ENCODE results near the gene EFNB2. TPM values are rescaled to one million over a fixed set of nuclear protein-coding genes. Genes with fewer than 3 reads are reported as not detected.

Gene EFNB2
- total RNA-seq, 2 experiments from 2014 or later, result 0.05 to 0.14 TPM

- POLR2A ChIA-PET, result no interaction called here
These were observed 13.3 kb downstream of the EFNB2 start for GRCh38 chr13:106522112-106522705.

GRCh38 chr13:106521095-106521799 lies 14.2 kb downstream of the EFNB2 start:
- DNase-seq (no peak), ATAC-seq (no peak)
- Mint-ChIP-seq H3K27me3 (peaks cover 9% of the 10 kb centered on the region), H3K4me1 (no peaks in the 10 kb centered on the region), H3K9me3 (ENCODE audit: low read depth) (no peaks in the 10 kb centered on the region), H3K4me3 (no peak overlapping the region), H3K27ac (no peak overlapping the region), H3K36me3 (ENCODE audit: low read depth) (no peaks in the 10 kb centered on the region)
- CTCF ChIA-PET, result interaction anchor here (0.7 kb wide), 1 partner anchor 12 kb away, joined by 3 read pairs; no protein-coding TSS in a partner anchor
- intact Hi-C loops (cut with DNase I, micrococcal nuclease), result no loop called here
- POLR2A ChIA-PET, result no interaction called here

More at GRCh38 chr13:106522112-106522705, 13.3 kb downstream of the EFNB2 start:
- CTCF ChIA-PET, result interaction anchor here (0.7 kb wide), 1 partner anchor 11 kb away, joined by 3 read pairs; no protein-coding TSS in a partner anchor
- Mint-ChIP-seq H3K9me3 (ENCODE audit: low read depth) (no peaks in the 10 kb centered on the region), H3K36me3 (ENCODE audit: low read depth) (no peaks in the 10 kb centered on the region), H3K4me3 (no peak overlapping the region), H3K4me1 (no peaks in the 10 kb centered on the region), H3K27me3 (peaks cover 8% of the 10 kb centered on the region), H3K27ac (no peak overlapping the region)
- ATAC-seq (no peak), DNase-seq (no peak)
- intact Hi-C loops (cut with DNase I, micrococcal nuclease), result no loop called here

DNA sequence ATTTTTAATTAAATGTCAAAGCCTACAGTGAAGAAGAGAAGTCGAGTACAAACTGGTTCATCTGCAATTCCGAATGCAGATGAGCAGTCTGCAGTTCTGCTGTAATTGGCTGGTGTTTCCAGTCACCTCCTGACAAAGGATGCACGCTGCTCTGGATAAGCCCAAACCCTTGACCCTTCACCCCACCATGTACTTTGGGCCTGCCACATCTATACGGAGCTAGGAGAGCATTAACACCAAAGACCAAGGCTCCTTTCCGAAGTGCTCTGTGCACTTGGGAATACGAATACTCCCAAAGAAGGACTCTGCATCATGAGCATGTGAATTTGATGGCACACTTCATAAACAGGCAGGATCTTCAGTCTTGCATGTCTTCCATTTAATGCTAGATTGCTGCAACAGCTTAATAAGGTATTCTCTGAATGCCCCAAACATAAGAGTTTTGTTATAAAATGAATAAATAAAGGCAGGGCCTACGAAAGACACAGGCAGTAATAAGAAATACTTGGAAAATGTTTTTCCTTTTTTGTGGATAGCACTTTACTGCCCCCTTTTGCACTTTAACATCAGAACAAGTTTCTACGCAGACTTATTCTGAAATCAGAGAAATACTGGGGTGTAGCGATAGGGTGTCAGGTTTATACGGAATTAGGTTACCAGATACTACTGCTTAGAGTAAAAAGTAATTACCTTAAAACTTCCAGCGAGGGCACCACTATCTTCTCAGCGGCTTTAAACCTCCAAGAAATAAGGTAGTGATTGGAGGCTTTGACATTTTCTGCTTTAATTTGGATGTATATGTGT lies 15.0 kb downstream of the EFNB2 start:
- peaks cover 10% of the 10 kb centered on the region for H3K27me3 Mint-ChIP-seq
- no peaks in the 10 kb centered on the region for H3K36me3 Mint-ChIP-seq (ENCODE audit: low read depth)
- no peak overlapping the region for H3K4me3 Mint-ChIP-seq
- intact Hi-C loops (cut with DNase I, micrococcal nuclease), result no loop called here
- no peak overlapping the region for H3K27ac Mint-ChIP-seq
- DNase-seq (no peak), ATAC-seq (no peak)
- ChIA-PET CTCF (no interaction called here), POLR2A (no interaction called here)
- no peaks in the 10 kb centered on the region for H3K9me3 Mint-ChIP-seq (ENCODE audit: low read depth)
- no peaks in the 10 kb centered on the region for H3K4me1 Mint-ChIP-seq

DNA sequence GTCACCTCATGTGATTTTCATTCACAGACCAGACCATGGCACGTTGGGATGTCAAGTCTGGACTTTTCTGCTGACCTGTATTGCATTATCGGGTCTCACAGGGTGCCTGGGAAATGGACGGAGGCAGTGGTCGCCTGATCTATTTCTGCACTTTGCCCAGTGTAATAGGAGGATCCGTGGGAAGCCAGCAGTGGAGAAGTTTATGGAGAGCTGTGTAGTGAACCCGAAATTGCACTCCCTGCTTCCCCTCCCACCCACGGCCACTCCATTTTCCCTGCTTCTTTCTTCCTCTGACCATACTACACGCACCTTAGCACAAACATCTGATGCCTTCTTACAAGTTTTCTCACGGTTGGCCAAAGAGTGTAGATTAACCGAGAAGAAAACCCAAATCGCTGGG lies 16.9 kb downstream of the EFNB2 start:
- Mint-ChIP-seq H3K36me3 (ENCODE audit: low read depth) (no peaks in the 10 kb centered on the region), H3K27me3 (peaks cover 17% of the 10 kb centered on the region), H3K4me1 (no peaks in the 10 kb centered on the region), H3K27ac (no peak overlapping the region), H3K4me3 (no peak overlapping the region), H3K9me3 (ENCODE audit: low read depth) (no peaks in the 10 kb centered on the region)
- ChIA-PET POLR2A (no interaction called here), CTCF (no interaction called here)
- DNase-seq (no peak), ATAC-seq (no peak)
- intact Hi-C loops (cut with DNase I, micrococcal nuclease), result no loop called here

DNA sequence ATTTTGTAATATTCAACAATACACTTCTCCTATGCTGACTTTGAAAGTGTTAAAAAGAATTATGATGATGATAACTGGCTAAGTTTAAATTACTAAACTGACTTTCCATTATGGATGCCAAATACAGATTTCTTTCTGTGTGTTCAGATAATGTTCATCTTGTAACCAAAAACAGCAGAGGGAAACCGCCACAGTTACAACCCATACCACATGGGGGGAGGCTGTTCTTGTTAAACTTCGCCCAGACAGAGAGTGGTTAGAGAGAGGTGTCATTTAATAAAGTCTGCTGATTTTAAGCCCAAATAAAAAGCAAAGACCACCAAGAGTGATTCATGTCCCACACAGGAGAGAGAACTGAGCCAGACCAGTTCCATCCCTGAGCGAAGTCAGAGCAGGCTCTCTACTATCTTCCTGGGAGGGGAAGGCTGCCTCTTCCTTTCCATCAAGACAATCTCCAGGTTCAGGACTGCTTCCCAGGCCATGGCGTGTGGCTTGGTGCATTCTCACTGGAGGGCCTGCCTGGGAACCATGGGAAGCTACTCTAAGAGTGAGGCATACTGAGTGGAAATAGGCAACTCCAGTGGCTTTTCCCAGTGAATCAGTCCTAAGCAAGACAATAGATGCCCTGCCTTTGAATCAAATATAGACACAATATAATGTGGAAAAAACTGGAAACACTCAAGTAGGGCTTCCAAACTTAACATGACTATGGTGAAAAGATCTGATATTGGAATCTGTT lies 18.2 kb downstream of the EFNB2 start:
- Mint-ChIP-seq H3K4me3 (no peak overlapping the region), H3K27ac (no peak overlapping the region), H3K4me1 (no peaks in the 10 kb centered on the region), H3K36me3 (ENCODE audit: low read depth) (no peaks in the 10 kb centered on the region), H3K9me3 (ENCODE audit: low read depth) (no peaks in the 10 kb centered on the region), H3K27me3 (peaks cover 17% of the 10 kb centered on the region)
- intact Hi-C loops (cut with DNase I, micrococcal nuclease), result no loop called here
- CTCF ChIA-PET, result no interaction called here
- ATAC-seq (no peak), DNase-seq (no peak)
- POLR2A ChIA-PET, result no interaction called here

- POLR2A ChIA-PET, result no interaction called here
These were observed 19.7 kb downstream of the EFNB2 start for GRCh38 chr13:106515635-106516254.

GRCh38 chr13:106514928-106515634 lies 20.4 kb downstream of the EFNB2 start:
- no peak overlapping the region for H3K4me3 Mint-ChIP-seq
- no peak overlapping the region for H3K27ac Mint-ChIP-seq
- intact Hi-C loops (cut with DNase I, micrococcal nuclease), result no loop called here
- peaks cover 18% of the 10 kb centered on the region for H3K27me3 Mint-ChIP-seq
- ChIA-PET CTCF (interaction anchor here (0.6 to 1.5 kb wide), 2 partner anchors 21 to 443 kb away, joined by 3 to 6 read pairs; no protein-coding TSS in a partner anchor), POLR2A (no interaction called here)
- no peaks in the 10 kb centered on the region for H3K36me3 Mint-ChIP-seq (ENCODE audit: low read depth)
- DNase-seq, result no peak
- ATAC-seq, result no peak
- H3K9me3 Mint-ChIP-seq (ENCODE audit: low read depth), result no peaks in the 10 kb centered on the region
- no peaks in the 10 kb centered on the region for H3K4me1 Mint-ChIP-seq

More at GRCh38 chr13:106515635-106516254, 19.7 kb downstream of the EFNB2 start:
- Mint-ChIP-seq H3K4me3 (no peak overlapping the region), H3K9me3 (ENCODE audit: low read depth) (no peaks in the 10 kb centered on the region), H3K27ac (no peak overlapping the region), H3K27me3 (peaks cover 18% of the 10 kb centered on the region), H3K4me1 (no peaks in the 10 kb centered on the region), H3K36me3 (ENCODE audit: low read depth) (no peaks in the 10 kb centered on the region)
- CTCF ChIA-PET, result interaction anchor here (1.5 kb wide), 1 partner anchor 21 kb away, joined by 6 read pairs; no protein-coding TSS in a partner anchor
- ATAC-seq (no peak), DNase-seq (no peak)
- intact Hi-C loops (cut with DNase I, micrococcal nuclease), result no loop called here

- intact Hi-C loops (cut with DNase I, micrococcal nuclease), result no loop called here
- Mint-ChIP-seq H3K27ac (no peak overlapping the region), H3K36me3 (ENCODE audit: low read depth) (no peaks in the 10 kb centered on the region), H3K4me1 (no peaks in the 10 kb centered on the region), H3K4me3 (no peak overlapping the region), H3K9me3 (ENCODE audit: low read depth) (no peaks in the 10 kb centered on the region), H3K27me3 (peaks cover 20% of the 10 kb centered on the region)
- ChIA-PET CTCF (no interaction called here), POLR2A (no interaction called here)
- DNase-seq, result no peak
- no peak for ATAC-seq
These were observed 22.2 kb downstream of the EFNB2 start for GRCh38 chr13:106513025-106513983.

GRCh38 chr13:106507560-106508274 lies 27.7 kb downstream of the EFNB2 start:
- ATAC-seq (peak; percentile 55), DNase-seq (peak; percentile 16)
- Mint-ChIP-seq H3K4me1 (peaks cover 2% of the 10 kb centered on the region), H3K4me3 (no peak overlapping the region), H3K27ac (no peak overlapping the region), H3K27me3 (peaks cover 13% of the 10 kb centered on the region), H3K36me3 (ENCODE audit: low read depth) (no peaks in the 10 kb centered on the region), H3K9me3 (ENCODE audit: low read depth) (no peaks in the 10 kb centered on the region)
- intact Hi-C loops (cut with DNase I, micrococcal nuclease), result no loop called here
- POLR2A ChIA-PET, result no interaction called here
- CTCF ChIA-PET, result no interaction called here

Measured in activated CD4-positive, alpha-beta T cell treated with anti-CD3 and anti-CD28 coated beads for 36 hours (primary cell).